Measurements from ENCODE around the gene SSH2. TPM values are rescaled to one million over a fixed set of nuclear protein-coding genes. Genes with fewer than 3 reads are reported as not detected.
"Not testable (repeated sequence)": the region's sequence is repeated elsewhere in the genome, so short reads cannot be mapped to it uniquely, and the experiment has no call there.

The SSH2 gene
- total RNA-seq, 1 experiment from 2014 or later = 6.4 TPM

DNA sequence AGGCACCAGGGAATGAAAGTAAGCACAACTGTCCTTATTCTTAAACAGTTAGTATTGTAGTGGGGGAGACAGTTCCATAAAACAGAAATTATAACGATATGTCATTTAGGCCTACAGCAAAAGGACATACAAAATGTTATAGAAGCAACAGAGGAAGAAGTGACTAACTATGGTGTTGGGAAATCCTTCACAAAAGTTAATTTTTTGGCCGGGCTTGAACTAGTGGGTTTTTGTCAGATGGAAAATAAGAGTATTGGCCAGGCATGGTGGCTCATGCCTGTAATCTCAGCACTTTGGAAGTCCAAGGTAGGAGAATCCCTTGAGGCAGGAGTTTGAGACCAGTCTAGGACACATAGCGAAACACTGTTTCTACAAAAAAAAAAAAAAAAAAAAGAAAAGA is 127.8 kb downstream of the SSH2 start:
- in situ Hi-C loops (cut with HindIII; ENCODE audit: low sequenced_read_pairs) = no loop called here
- no peak for DNase-seq (ENCODE audit: low spot score)

GRCh38 chr17:29800457-29800856 is 129.6 kb downstream of the SSH2 start:
- in situ Hi-C loops (cut with HindIII; ENCODE audit: low sequenced_read_pairs) = no loop called here
- no peak for DNase-seq (ENCODE audit: low spot score)

DNA sequence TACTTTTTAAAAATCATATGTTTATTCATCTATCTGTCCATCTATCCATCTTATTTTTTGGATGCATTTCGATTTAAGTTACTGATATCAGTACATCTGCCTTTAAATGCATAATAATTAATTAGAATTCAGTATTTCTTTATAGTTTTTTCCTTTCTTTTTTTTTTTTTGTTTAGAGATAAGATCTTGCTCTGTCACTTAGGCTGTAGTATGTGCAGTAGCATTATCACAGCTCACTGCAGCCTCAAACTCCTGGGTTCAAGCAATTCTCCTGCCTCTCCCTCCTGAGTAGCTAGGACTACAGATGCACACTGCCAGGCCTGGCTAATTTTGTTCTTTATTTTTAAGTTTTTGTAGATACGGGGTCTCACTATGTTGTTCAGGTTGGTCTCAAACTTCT is 133.4 kb downstream of the SSH2 start:
- in situ Hi-C loops (cut with HindIII; ENCODE audit: low sequenced_read_pairs) = no loop called here
- no peak for DNase-seq (ENCODE audit: low spot score)

DNA sequence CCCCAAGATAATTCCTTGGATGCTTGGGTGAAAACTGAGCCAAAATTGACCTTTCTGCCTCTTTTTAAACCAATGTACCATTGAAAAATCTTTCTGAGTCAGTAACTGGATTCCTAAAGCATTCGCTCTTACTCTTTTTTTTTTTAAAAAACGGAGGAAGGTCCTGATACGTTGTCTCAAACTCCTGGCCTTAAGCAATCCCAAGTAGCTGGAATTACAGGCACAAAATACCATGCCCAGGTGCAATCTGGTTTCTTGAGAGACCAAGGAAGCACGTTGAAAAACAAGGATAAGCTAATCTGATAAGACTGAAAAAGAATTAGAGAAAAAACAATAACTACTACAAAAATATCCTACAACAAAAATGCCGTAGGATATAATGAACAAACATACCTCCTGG is 136.5 kb downstream of the SSH2 start:
- no peak for DNase-seq (ENCODE audit: low spot score)
- in situ Hi-C loops (cut with HindIII; ENCODE audit: low sequenced_read_pairs) = no loop called here

DNA sequence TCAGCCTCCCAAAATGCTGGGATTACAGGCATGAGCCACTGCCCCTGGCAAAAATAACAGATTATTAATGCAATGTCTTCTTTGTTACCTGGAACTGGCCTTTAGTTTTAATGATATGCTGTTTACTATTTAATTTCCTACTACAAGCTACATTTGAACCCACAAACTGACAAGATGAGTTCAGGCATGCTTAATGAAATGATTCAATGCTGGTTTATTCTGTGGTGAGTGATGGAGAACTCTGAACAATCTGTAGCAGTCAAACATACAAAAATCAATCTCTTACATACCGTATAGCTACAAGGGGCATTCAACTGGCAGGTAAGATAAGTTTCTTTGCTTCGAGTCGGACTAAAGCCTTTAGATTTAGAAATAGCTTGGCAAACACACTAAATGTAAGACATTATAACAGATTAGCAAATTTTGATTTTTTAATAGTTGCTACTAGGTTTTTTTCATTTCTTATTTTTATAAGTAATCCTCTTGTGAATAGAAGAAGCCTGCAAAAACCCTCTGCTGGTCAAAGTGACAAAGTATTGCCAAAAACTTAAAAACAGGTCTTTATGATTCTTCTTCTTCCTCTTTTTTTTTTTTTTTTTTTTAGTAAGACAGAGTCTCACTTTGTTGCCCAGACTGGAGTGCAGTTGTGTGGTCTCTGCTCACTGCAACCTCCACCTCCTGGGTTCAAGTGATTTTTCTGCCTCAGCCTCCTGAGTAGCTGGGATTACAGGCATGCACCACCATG is 138.5 kb downstream of the SSH2 start:
- in situ Hi-C loops (cut with HindIII; ENCODE audit: low sequenced_read_pairs) = no loop called here
- DNase-seq (ENCODE audit: low spot score) = no peak

- in situ Hi-C loops (cut with HindIII; ENCODE audit: low sequenced_read_pairs) = no loop called here
- DNase-seq (ENCODE audit: low spot score) = no peak
Observed at GRCh38 chr17:29789196-29790170, 140.5 kb downstream of the SSH2 start.

DNA sequence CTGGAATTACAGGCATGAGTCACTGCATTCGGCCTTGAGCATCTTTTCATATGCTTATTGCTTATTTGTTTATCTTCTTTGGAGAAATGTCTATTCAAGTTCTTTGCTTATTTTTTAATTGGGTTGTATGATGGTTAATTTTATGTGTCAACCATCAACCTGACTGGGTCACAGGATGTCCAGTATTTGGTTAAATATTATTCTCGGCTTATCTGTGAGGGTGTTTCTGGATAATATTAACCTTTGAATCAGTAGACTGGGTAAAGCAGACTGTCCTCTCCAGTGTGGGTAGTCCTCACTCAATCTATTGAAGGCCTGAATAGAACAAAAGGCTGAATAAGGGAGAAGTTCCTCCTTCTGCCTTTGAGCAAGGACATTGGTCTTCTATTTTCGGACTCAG is 142.0 kb downstream of the SSH2 start:
- in situ Hi-C loops (cut with HindIII; ENCODE audit: low sequenced_read_pairs) = no loop called here
- DNase-seq (ENCODE audit: low spot score) = no peak

- no peak for DNase-seq (ENCODE audit: low spot score)
- in situ Hi-C loops (cut with HindIII; ENCODE audit: low sequenced_read_pairs) = no loop called here
Observed at GRCh38 chr17:29782917-29783316, 147.1 kb downstream of the SSH2 start.

- in situ Hi-C loops (cut with HindIII; ENCODE audit: low sequenced_read_pairs); DNase-seq (ENCODE audit: low spot score): not testable (repeated sequence)
Observed at GRCh38 chr17:29779812-29780190, 150.2 kb downstream of the SSH2 start.

- peak; percentile 73 for DNase-seq (ENCODE audit: low spot score)
- in situ Hi-C loops (cut with HindIII; ENCODE audit: low sequenced_read_pairs) = no loop called here
Observed at GRCh38 chr17:29778956-29779811, 150.8 kb downstream of the SSH2 start.

DNA sequence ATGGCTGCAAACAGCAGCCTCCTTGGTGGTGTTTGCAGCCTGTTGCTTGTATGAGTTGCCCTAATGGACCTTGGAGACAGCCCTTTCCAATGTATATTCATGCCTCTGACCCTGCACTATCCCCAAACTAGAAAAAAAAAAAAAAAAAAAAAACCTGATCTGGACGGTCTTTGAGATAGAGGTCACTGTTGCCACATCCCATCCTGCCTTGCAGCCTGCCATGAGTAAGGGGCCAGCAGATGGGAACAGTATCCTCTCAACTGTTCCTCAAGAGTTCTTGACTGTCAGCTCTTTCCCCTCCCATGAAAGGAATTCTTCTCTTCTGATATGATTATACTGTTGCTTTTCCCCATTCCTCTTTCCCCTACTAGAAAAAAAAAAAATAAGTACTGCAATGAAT is 152.4 kb downstream of the SSH2 start:
- in situ Hi-C loops (cut with HindIII; ENCODE audit: low sequenced_read_pairs) = no loop called here
- DNase-seq (ENCODE audit: low spot score) = no peak

GRCh38 chr17:29776026-29776425 is 154.0 kb downstream of the SSH2 start:
- in situ Hi-C loops (cut with HindIII; ENCODE audit: low sequenced_read_pairs) = no loop called here

GRCh38 chr17:29772981-29773380 is 157.0 kb downstream of the SSH2 start:
- no peak for DNase-seq (ENCODE audit: low spot score)
- in situ Hi-C loops (cut with HindIII; ENCODE audit: low sequenced_read_pairs) = no loop called here

More at GRCh38 chr17:29776026-29776425, 154.0 kb downstream of the SSH2 start:
- no peak for DNase-seq (ENCODE audit: low spot score)

- DNase-seq (ENCODE audit: low spot score) = no peak
- in situ Hi-C loops (cut with HindIII; ENCODE audit: low sequenced_read_pairs) = no loop called here
Observed at GRCh38 chr17:29771546-29771945, 158.5 kb downstream of the SSH2 start.

- in situ Hi-C loops (cut with HindIII; ENCODE audit: low sequenced_read_pairs) = no loop called here
- no peak for DNase-seq (ENCODE audit: low spot score)
Observed at GRCh38 chr17:29769225-29769624, 160.8 kb downstream of the SSH2 start.

DNA sequence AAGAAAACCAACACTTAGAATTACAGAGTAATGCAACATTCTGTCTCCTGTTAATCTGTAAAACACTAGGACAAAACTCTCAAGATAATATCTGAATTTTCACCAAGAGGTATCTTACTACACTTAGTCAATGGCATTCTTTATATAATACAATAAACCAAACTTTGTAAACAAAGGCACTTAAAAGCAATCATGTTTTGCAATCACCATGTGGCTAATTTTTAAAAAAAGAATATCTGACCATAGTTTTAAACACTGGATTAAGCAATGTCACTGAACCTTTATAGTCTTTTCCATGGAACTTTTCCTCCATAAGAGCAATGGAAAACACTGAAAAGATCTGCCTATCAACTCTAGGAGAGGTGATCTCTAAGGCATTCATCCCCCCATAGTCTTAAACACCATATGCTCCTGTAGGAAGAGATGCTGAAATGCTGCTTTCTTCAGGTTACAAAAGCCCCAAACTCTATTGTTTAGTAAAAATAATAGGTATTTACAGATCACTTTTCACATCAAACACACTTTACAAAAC is 163.2 kb downstream of the SSH2 start:
- in situ Hi-C loops (cut with HindIII; ENCODE audit: low sequenced_read_pairs) = no loop called here
- DNase-seq (ENCODE audit: low spot score) = no peak

DNA sequence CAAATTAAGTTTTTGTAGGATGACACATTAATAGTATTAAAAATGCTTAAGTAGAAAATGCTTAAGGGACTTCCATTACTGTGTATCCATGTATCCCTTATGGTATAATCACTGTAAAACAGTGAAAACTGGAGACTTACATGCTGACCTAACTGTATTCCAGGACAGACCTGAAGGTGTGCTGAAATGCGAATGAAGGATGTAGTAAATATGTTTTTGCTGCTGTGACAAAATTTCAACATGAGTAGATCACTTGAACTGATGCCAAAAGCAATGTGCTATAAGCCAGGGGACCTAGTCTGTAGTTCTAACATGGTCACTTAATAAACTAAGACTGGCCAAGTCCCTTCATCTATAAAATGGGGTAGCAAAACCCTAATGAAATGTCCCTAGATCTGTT is 165.3 kb downstream of the SSH2 start:
- no peak for DNase-seq (ENCODE audit: low spot score)
- in situ Hi-C loops (cut with HindIII; ENCODE audit: low sequenced_read_pairs) = no loop called here

- in situ Hi-C loops (cut with HindIII; ENCODE audit: low sequenced_read_pairs) = no loop called here
- no peak for DNase-seq (ENCODE audit: low spot score)
Observed at GRCh38 chr17:29764217-29764616, 165.8 kb downstream of the SSH2 start.

- in situ Hi-C loops (cut with HindIII; ENCODE audit: low sequenced_read_pairs) = no loop called here
- DNase-seq (ENCODE audit: low spot score) = no peak
Observed at GRCh38 chr17:29763273-29763672, 166.8 kb downstream of the SSH2 start.
